GM18867 (cell line): ENCODE data around the gene MKRN2.
"Not testable (repeated sequence)": the region's sequence is repeated elsewhere in the genome, so short reads cannot be mapped to it uniquely, and the experiment has no call there.

Experiments
- ATAC-seq: cut with Tn5 transposase; IDR thresholded peaks from one replicate; pipeline ENCODE4 v1.9.1; 2021; ENCODE audit warnings: mild to moderate bottlenecking, moderate library complexity; ENCODE audit not compliant: unreplicated experiment

MKRN2 gene

DNA sequence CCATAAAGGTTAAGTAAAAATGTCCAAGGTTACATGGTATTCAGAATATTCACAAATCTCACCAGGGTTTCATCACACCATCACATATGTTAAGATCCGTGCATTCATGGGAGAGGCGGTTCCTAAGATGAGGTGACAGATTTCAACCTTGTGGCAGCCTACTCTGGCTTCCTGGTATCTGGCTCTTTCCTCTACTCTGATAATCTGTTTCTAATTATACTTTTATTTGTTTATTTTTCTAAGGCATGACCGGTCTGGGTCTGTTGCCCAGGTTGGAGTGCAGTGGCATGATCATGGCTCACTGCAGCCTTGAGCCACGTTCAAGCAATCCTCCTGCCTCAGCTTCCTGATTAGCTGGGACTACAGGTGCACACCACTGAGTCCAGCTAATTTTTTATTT, 72.7 kb downstream of the MKRN2 start:
- no peak for ATAC-seq

DNA sequence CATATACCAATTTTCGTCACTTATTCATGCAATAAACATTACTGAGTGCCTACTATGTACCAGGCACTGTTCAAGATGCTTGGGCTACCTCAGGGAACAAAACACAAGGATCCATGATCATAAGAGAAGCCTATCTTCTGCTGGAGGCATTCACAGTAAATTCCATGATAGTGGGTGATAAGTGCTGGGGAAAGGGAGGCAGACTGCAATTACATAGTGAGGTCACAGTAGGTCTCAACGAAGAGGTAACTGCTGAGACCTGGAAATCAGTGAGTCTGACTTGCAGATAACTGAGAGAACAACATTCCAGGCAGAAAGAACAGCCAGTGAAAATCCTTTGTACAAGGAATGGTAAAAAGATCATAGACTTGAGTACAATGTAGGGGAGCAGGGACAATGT, 73.4 kb downstream of the MKRN2 start:
- no peak for ATAC-seq

DNA sequence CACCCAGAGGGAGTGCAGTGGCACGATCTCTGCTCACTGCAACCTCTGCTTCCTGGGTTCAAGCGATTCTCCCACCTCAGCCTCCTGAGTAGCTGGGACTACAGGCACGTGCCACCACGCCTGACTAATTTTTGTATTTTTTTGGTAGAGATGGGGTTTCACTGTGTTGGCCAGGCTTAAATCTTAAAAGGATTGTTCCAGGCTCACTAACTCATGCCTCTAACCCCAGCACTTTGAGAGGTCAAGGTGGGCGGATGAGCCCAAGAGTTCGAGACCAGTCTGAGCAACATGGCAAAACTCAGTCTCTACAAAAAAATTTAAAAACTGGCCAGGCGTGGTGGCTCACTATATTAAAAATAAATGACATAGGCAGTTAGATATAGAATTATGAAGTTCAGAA, 74.0 kb downstream of the MKRN2 start:
- not testable (repeated sequence) for ATAC-seq

DNA sequence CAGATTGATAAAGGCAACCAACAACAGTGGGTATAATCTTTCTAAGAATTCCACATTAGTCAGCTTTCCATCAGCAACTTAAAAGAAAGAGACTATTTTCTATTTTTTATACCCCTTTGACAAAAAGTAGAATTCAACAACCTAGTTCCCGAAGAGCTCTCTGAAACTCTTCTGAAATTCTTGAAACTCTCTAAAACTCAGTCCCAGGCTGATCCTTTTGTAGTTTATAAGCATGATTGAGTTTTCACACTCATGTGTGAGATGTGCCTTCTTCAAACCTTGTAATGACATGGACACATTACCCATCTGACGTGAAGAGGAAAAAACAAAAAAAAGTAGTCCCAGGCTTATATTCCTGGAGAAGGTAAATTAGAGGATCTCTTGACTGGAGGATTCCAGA, 75.6 kb downstream of the MKRN2 start:
- no peak for ATAC-seq

DNA sequence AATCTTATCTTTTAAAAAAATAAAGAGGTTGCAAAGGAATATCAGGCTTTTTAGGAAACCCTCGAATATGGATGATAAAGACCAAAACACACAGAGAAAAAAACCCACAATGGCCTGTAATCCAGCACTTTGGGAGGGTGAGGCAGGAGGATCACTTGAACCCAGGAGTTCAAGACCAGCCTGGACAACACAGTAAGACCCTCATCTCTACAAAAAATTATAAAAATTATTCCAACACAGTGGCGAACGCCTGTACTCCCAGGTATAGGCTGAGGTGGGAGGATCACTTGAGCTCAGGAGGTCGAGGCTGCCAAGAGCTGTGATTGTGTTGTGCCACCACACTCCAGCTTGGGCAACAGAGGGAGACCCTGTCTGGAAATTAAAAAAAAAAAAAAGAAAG, 76.2 kb downstream of the MKRN2 start:
- no peak for ATAC-seq
